Measurements from ENCODE around the gene NT5DC3.

- TF ChIP-seq CTCF (IDR thresholded peaks at IDR 0.05) (no peak), POLR2A (IDR thresholded peaks at IDR 0.05) (no peak)
These were observed 112.7 kb downstream of the NT5DC3 start for GRCh38 chr12:103728323-103728722.

Measured in tibial nerve (tissue), 3 donors.